UCSD-AML1 (cell line): ENCODE results near the gene MRPS6.

Experiments
- DNase-seq: peaks from one replicate; lab custom pipeline; 2025; ENCODE audit not compliant: unreplicated experiment; lab: John Stamatoyannopoulos, UW

The MRPS6 gene

GRCh38 chr21:34177919-34178567, 104.7 kb downstream of the MRPS6 start:
- no peak for DNase-seq

- no peak for DNase-seq
Observed at GRCh38 chr21:34179204-34179935, 106.0 kb downstream of the MRPS6 start.

- no peak for DNase-seq
Observed at GRCh38 chr21:34180407-34180806, 107.0 kb downstream of the MRPS6 start.

- no peak for DNase-seq
Observed at GRCh38 chr21:34180826-34181359, 107.5 kb downstream of the MRPS6 start.

- no peak for DNase-seq
Observed at GRCh38 chr21:34181431-34182039, 108.2 kb downstream of the MRPS6 start.

GRCh38 chr21:34182436-34182835, 109.1 kb downstream of the MRPS6 start:
- DNase-seq = no peak

- DNase-seq = no peak
Observed at GRCh38 chr21:34183331-34183928, 110.1 kb downstream of the MRPS6 start.

GRCh38 chr21:34184232-34184631, 110.9 kb downstream of the MRPS6 start:
- DNase-seq = no peak

- DNase-seq = no peak
Observed at GRCh38 chr21:34185026-34185750, 111.8 kb downstream of the MRPS6 start.

GRCh38 chr21:34186109-34186719, 112.8 kb downstream of the MRPS6 start:
- DNase-seq = no peak

- DNase-seq = no peak
Observed at GRCh38 chr21:34187935-34188334, 114.6 kb downstream of the MRPS6 start.

- no peak for DNase-seq
Observed at GRCh38 chr21:34189506-34189905, 116.1 kb downstream of the MRPS6 start.

- no peak for DNase-seq
Observed at GRCh38 chr21:34190576-34191321, 117.4 kb downstream of the MRPS6 start.

GRCh38 chr21:34191876-34192275, 118.5 kb downstream of the MRPS6 start:
- no peak for DNase-seq
